ENCODE measurements around the gene RAB12.

The RAB12 gene

DNA sequence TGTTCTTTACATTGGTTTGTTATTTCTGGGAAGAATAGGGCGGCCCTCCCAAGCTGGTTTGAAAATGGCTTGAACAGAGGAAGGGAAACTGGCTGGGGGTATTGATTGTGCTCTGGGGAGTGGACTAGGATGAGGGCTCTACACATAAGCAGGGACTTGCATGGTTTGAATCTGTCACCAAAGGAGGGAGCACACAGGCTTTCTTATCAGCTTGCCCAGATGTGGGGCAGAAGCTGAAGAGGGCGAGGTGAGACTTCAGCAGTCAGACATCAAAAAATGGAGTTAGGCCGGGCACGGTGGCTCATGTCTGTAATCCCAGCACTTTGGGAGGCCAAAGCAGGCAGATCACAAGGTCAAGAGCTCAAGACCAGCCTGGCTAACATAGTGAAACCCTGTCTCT, 7.2 kb upstream of the RAB12 start:
- no peak overlapping the region for H3K9ac ChIP-seq (ENCODE audit: low read length)
- H3K4me1 ChIP-seq (ENCODE audit: control insufficient read depth, insufficient read depth, low read length) = no peaks in the 10 kb centered on the region
- no peak overlapping the region for H3K27ac ChIP-seq (ENCODE audit: low read depth, low read length)
- no peaks in the 10 kb centered on the region for H3K27me3 ChIP-seq (ENCODE audit: control insufficient read depth, insufficient read depth, low read length)
- H3K36me3 ChIP-seq (ENCODE audit: control insufficient read depth, insufficient read depth, low read length) = no peaks in the 10 kb centered on the region
- no peak overlapping the region for H3K4me3 ChIP-seq (ENCODE audit: low read length)

- Histone ChIP-seq H3K27me3 (ENCODE audit: control insufficient read depth, insufficient read depth, low read length) (no peaks in the 10 kb centered on the region), H3K27ac (ENCODE audit: low read depth, low read length) (no peak overlapping the region), H3K4me1 (ENCODE audit: control insufficient read depth, insufficient read depth, low read length) (no peaks in the 10 kb centered on the region), H3K4me3 (ENCODE audit: low read length) (no peak overlapping the region), H3K36me3 (ENCODE audit: control insufficient read depth, insufficient read depth, low read length) (no peaks in the 10 kb centered on the region), H3K9ac (ENCODE audit: low read length) (no peak overlapping the region)
These were observed 6.7 kb upstream of the RAB12 start for GRCh38 chr18:8602557-8602956.

DNA sequence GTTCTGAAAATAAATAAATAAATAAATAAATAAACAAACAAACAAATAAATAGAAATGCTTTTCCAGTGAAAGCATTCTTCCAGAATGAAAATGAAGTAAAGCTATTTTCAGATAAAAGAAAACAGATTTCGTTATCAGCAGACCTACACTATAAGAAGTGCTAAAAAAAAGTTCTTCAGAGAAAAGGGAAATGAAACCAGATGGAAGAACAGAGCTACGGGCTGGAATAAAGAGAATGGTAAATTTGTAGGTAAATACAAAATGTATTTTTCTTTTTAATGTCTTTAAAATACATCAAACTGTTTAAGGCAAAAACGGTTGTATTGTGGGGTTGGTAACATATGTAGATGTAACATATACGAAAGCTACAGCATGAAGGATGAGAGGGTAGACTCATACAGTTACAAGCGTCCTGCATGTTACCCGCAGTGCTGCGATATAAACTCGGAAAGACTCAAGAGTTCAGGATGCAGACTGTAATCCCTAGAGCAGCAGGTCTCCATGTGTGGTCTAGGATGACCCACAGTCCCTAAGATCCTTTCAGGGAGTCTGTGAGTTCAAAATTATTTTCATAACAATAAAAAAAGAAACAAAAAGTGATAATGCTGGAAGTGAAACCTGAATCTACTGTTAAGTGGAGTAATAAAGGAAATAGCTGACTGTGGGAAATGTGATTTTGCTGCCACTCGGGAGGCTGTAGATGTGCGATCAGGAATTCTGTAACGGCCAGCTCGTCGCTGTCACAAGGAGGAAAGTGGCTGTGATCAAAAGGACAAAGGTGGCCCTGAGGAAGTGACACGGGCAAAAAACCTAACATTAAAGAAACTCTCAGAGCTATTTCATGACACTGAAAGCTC, 5.3 kb upstream of the RAB12 start:
- Histone ChIP-seq H3K9ac (ENCODE audit: low read length) (no peak overlapping the region), H3K27ac (ENCODE audit: low read depth, low read length) (no peak overlapping the region), H3K36me3 (ENCODE audit: control insufficient read depth, insufficient read depth, low read length) (no peaks in the 10 kb centered on the region), H3K4me3 (ENCODE audit: low read length) (no peak overlapping the region), H3K27me3 (ENCODE audit: control insufficient read depth, insufficient read depth, low read length) (no peaks in the 10 kb centered on the region), H3K4me1 (ENCODE audit: control insufficient read depth, insufficient read depth, low read length) (peaks cover 9% of the 10 kb centered on the region)

GRCh38 chr18:8605974-8606373, 3.3 kb upstream of the RAB12 start:
- H3K9ac ChIP-seq (ENCODE audit: low read length) = no peak overlapping the region
- H3K27ac ChIP-seq (ENCODE audit: low read depth, low read length) = no peak overlapping the region
- H3K4me3 ChIP-seq (ENCODE audit: low read length) = no peak overlapping the region
- H3K36me3 ChIP-seq (ENCODE audit: control insufficient read depth, insufficient read depth, low read length) = no peaks in the 10 kb centered on the region
- H3K4me1 ChIP-seq (ENCODE audit: control insufficient read depth, insufficient read depth, low read length) = peaks cover 12% of the 10 kb centered on the region
- H3K27me3 ChIP-seq (ENCODE audit: control insufficient read depth, insufficient read depth, low read length) = no peaks in the 10 kb centered on the region

DNA sequence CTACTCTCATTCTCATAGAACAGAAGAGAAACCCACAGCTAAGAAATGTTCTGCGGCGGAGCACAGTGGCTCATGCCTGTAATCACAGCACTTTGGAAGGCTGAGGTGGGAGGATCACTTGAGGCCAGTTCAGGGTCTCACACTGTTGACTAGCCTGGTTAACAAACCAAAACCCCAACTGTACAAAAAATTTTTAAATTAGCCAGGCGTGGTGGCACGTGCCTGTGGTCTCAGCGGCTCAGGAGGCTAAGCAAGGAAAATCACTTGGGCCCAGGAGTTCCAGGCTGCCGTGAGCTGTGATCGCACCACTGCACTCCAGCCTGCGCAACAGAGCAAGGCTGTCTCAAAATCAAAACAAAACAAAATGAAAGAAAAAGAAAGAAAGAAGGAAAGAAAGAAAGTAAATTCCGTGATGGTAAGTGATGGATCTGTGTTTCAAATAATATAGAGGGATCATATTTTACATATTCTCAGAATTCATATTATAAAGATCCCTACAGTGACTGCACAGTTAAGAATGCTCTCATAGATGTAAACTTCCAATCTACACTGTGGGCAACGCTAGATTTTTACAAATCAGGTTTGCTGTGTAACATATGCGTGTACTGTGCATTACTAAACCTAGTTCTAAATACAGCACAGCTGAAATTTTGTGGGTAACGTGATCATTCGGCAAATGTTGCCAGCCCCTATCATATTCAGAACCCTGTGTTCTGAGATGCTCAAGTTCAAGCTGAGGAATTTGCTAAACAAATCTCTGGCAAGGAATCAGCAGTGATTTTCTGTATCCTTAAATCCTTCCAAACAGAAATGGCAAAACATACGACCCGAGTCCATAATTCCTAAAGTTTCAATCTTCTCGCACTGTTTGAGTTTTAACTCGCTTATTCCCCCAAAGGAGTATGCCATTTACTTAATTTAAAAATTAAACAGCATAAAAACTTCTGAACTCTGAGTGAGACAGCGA, 1.2 kb upstream of the RAB12 start:
- Histone ChIP-seq H3K27me3 (ENCODE audit: control insufficient read depth, insufficient read depth, low read length) (no peaks in the 10 kb centered on the region), H3K36me3 (ENCODE audit: control insufficient read depth, insufficient read depth, low read length) (no peaks in the 10 kb centered on the region), H3K9ac (ENCODE audit: low read length) (peak overlapping the region; percentile 57), H3K27ac (ENCODE audit: low read depth, low read length) (peak overlapping the region; percentile 80), H3K4me3 (ENCODE audit: low read length) (peak overlapping the region; percentile 70), H3K4me1 (ENCODE audit: control insufficient read depth, insufficient read depth, low read length) (peaks cover 14% of the 10 kb centered on the region)

- H3K9ac ChIP-seq (ENCODE audit: low read length) = peak overlapping the region; percentile 51
- H3K4me3 ChIP-seq (ENCODE audit: low read length) = peak overlapping the region; percentile 83
These were observed 622 bp downstream of the RAB12 start for GRCh38 chr18:8609659-8610458.

DNA sequence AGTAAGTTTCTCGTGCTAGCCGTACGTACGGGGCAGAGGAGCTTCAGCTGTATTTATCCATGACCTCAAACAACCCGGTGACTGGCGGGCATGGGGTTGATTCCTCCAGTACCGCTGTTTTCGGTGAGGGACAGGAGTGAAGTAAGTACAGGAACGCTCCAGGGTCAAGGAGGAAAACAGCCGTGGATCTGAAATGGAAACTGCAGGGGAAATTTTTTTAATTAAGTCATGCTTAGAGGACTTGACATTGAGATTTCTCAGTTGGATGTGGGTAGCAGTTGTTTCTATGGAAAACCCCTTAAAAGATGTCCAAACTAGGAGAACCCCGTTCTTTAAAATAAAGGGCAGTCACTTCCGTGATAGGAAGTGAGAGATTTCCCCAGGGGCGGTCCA, 1.2 kb downstream of the RAB12 start:
- Histone ChIP-seq H3K27ac (ENCODE audit: low read depth, low read length) (peak overlapping the region; percentile 43), H3K27me3 (ENCODE audit: control insufficient read depth, insufficient read depth, low read length) (no peaks in the 10 kb centered on the region), H3K36me3 (ENCODE audit: control insufficient read depth, insufficient read depth, low read length) (no peaks in the 10 kb centered on the region), H3K4me3 (ENCODE audit: low read length) (peak overlapping the region; percentile 83), H3K4me1 (ENCODE audit: control insufficient read depth, insufficient read depth, low read length) (peaks cover 21% of the 10 kb centered on the region), H3K9ac (ENCODE audit: low read length) (peak overlapping the region; percentile 51)

More at GRCh38 chr18:8609659-8610458, 622 bp downstream of the RAB12 start:
- Histone ChIP-seq H3K27ac (ENCODE audit: low read depth, low read length) (peak overlapping the region; percentile 43), H3K36me3 (ENCODE audit: control insufficient read depth, insufficient read depth, low read length) (no peaks in the 10 kb centered on the region), H3K4me1 (ENCODE audit: control insufficient read depth, insufficient read depth, low read length) (peaks cover 16% of the 10 kb centered on the region), H3K27me3 (ENCODE audit: control insufficient read depth, insufficient read depth, low read length) (no peaks in the 10 kb centered on the region)

GRCh38 chr18:8611916-8612576, 2.8 kb downstream of the RAB12 start:
- peaks cover 29% of the 10 kb centered on the region for H3K4me1 ChIP-seq (ENCODE audit: control insufficient read depth, insufficient read depth, low read length)
- H3K27ac ChIP-seq (ENCODE audit: low read depth, low read length) = no peak overlapping the region
- H3K9ac ChIP-seq (ENCODE audit: low read length) = no peak overlapping the region
- H3K27me3 ChIP-seq (ENCODE audit: control insufficient read depth, insufficient read depth, low read length) = no peaks in the 10 kb centered on the region
- H3K36me3 ChIP-seq (ENCODE audit: control insufficient read depth, insufficient read depth, low read length) = no peaks in the 10 kb centered on the region
- no peak overlapping the region for H3K4me3 ChIP-seq (ENCODE audit: low read length)

- Histone ChIP-seq H3K27me3 (ENCODE audit: control insufficient read depth, insufficient read depth, low read length) (no peaks in the 10 kb centered on the region), H3K4me1 (ENCODE audit: control insufficient read depth, insufficient read depth, low read length) (peaks cover 20% of the 10 kb centered on the region), H3K9ac (ENCODE audit: low read length) (no peak overlapping the region), H3K4me3 (ENCODE audit: low read length) (no peak overlapping the region), H3K27ac (ENCODE audit: low read depth, low read length) (peak overlapping the region; percentile 56), H3K36me3 (ENCODE audit: control insufficient read depth, insufficient read depth, low read length) (no peaks in the 10 kb centered on the region)
These were observed 5.6 kb downstream of the RAB12 start for GRCh38 chr18:8614875-8615274.

GRCh38 chr18:8615397-8616027, 6.3 kb downstream of the RAB12 start:
- Histone ChIP-seq H3K27me3 (ENCODE audit: control insufficient read depth, insufficient read depth, low read length) (no peaks in the 10 kb centered on the region), H3K27ac (ENCODE audit: low read depth, low read length) (peak overlapping the region; percentile 56), H3K36me3 (ENCODE audit: control insufficient read depth, insufficient read depth, low read length) (no peaks in the 10 kb centered on the region), H3K4me1 (ENCODE audit: control insufficient read depth, insufficient read depth, low read length) (peaks cover 20% of the 10 kb centered on the region), H3K9ac (ENCODE audit: low read length) (no peak overlapping the region), H3K4me3 (ENCODE audit: low read length) (no peak overlapping the region)

- no peaks in the 10 kb centered on the region for H3K36me3 ChIP-seq (ENCODE audit: control insufficient read depth, insufficient read depth, low read length)
- no peaks in the 10 kb centered on the region for H3K27me3 ChIP-seq (ENCODE audit: control insufficient read depth, insufficient read depth, low read length)
- H3K9ac ChIP-seq (ENCODE audit: low read length) = no peak overlapping the region
- H3K27ac ChIP-seq (ENCODE audit: low read depth, low read length) = peak overlapping the region; percentile 53
- no peak overlapping the region for H3K4me3 ChIP-seq (ENCODE audit: low read length)
- peaks cover 17% of the 10 kb centered on the region for H3K4me1 ChIP-seq (ENCODE audit: control insufficient read depth, insufficient read depth, low read length)
These were observed 6.8 kb downstream of the RAB12 start for GRCh38 chr18:8616028-8616401.
